ENCODE results near the gene ATAD1.
"Not testable (repeated sequence)": the region's sequence is repeated elsewhere in the genome, so short reads cannot be mapped to it uniquely, and the experiment has no call there.

Gene ATAD1, protein sequence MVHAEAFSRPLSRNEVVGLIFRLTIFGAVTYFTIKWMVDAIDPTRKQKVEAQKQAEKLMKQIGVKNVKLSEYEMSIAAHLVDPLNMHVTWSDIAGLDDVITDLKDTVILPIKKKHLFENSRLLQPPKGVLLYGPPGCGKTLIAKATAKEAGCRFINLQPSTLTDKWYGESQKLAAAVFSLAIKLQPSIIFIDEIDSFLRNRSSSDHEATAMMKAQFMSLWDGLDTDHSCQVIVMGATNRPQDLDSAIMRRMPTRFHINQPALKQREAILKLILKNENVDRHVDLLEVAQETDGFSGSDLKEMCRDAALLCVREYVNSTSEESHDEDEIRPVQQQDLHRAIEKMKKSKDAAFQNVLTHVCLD

DNA sequence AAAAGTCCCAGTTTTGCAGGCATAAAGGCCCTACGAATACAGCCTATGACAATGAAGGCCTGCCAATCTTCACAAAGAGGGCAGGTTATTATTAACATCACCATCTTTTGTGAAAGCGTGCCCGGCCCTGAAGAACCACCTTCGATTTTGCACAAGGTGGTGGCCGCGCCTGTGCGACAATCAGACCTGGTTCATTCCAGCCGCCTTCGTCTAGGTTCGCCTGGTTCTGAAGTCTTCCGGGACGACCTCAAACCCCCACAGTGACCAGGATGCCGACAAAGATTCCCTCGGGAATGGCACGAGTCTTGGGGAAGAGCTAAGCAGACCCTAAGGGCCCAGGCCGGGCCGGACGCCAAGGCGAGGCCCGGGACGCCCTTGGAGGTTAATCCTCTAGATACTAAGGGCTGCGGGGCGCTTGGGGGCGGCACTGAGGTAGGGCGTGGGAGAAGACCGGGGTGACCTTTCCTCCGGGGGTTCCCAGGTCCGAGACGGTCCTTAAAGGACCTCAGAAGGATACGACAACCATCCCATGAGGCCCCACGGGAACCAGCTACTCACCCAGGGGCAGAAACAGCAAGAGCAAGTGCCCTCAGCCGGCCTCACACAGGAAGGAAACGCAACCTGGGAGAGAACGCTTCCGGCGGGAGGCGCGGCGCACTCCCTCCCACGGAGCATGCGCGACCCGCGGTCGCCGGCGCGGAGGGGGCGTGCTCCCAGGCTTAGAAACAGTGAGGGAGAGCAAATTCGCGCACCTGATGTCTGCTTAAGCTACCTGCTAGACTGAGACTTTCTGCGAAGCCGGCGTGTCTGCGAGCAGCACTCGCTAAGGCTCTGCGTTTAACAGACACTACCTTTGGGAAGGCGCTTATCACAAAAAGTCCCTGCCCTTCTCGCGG is at the start of gene ATAD1:
TSS of gene ATAD1 (minus strand) at position 618 of the 896 bp plus-strand sequence. CDS start 3,627 bp downstream, outside the sequence.
- DNase-seq (ENCODE audit: extremely low read depth, insufficient read length) = peak; percentile 95
- TF ChIP-seq, protein P1, sequence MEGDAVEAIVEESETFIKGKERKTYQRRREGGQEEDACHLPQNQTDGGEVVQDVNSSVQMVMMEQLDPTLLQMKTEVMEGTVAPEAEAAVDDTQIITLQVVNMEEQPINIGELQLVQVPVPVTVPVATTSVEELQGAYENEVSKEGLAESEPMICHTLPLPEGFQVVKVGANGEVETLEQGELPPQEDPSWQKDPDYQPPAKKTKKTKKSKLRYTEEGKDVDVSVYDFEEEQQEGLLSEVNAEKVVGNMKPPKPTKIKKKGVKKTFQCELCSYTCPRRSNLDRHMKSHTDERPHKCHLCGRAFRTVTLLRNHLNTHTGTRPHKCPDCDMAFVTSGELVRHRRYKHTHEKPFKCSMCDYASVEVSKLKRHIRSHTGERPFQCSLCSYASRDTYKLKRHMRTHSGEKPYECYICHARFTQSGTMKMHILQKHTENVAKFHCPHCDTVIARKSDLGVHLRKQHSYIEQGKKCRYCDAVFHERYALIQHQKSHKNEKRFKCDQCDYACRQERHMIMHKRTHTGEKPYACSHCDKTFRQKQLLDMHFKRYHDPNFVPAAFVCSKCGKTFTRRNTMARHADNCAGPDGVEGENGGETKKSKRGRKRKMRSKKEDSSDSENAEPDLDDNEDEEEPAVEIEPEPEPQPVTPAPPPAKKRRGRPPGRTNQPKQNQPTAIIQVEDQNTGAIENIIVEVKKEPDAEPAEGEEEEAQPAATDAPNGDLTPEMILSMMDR (IDR thresholded peaks at IDR 0.05; ENCODE audit: insufficient read depth, low read length, poor library complexity, severe bottlenecking) = peak; percentile 40
- Histone ChIP-seq H3K4me3 (replicated peaks; ENCODE audit: low read depth, low read length) (peak within 1 kb of the TSS; percentile 80), H3K27me3 (replicated peaks; ENCODE audit: control insufficient read depth, insufficient read depth, low read length) (no peaks in the 10 kb centered on the region), H3K36me3 (ENCODE audit: control insufficient read depth, insufficient read depth, low read length) (no peaks in the 10 kb centered on the region)

DNA sequence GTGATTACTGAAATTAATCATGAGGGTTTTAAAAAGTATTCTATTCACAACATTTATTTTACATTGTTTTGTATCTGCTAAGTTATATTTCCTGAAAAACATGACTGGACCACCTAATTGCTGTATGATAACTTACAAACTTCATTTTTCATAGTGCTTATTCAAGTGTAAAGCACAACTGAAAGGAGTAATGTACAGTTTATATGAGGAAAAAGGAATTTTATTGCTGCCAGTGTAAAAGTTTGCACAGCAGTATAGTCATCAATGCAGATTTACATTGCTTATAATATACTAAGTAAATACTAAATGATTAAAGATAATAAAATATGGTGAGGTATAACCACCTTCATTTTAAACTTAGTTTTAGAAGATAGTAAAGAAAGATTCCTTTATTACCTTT is 49.4 kb upstream of the ATAD1 start:
- H3K27me3 ChIP-seq (replicated peaks; ENCODE audit: control insufficient read depth, insufficient read depth, low read length) = no peaks in the 10 kb centered on the region
- H3K4me3 ChIP-seq (replicated peaks; ENCODE audit: low read depth, low read length) = peak overlapping the region; percentile 60
- H3K36me3 ChIP-seq (ENCODE audit: control insufficient read depth, insufficient read depth, low read length) = no peaks in the 10 kb centered on the region
- DNase-seq (ENCODE audit: extremely low read depth, insufficient read length) = no peak
- TF ChIP-seq, protein P1 (IDR thresholded peaks at IDR 0.05; ENCODE audit: insufficient read depth, low read length, poor library complexity, severe bottlenecking) = no peak

DNA sequence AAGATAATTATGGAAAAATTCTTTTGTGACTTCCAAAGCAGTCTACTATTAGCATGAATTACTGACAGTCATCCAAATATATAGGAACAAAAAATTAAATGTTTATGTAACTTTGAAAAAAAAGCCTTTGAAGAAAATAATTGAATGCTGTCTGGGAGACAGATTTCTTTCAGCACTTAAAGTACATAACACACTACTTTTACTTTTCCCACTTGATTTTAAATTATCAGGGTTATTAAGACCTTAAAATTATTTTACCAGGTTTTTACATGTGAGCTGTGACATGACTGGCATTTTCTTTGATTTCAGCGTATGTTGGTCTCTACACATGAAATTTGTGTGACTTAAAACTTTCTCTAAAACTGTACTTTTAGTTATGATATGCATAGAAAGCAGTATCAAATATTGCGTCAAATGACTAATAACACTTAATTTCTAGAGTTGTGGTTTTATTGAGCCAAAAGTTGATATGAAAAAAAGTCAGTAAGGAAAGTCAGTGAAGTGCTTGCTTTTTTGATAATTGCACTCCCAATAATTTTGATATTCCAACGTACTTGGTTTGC is 48.5 kb upstream of the ATAD1 start:
- no peaks in the 10 kb centered on the region for H3K27me3 ChIP-seq (replicated peaks; ENCODE audit: control insufficient read depth, insufficient read depth, low read length)
- H3K4me3 ChIP-seq (replicated peaks; ENCODE audit: low read depth, low read length) = peak overlapping the region; percentile 60
- H3K36me3 ChIP-seq (ENCODE audit: control insufficient read depth, insufficient read depth, low read length) = no peaks in the 10 kb centered on the region
- no peak for DNase-seq (ENCODE audit: extremely low read depth, insufficient read length)
- TF ChIP-seq, protein P1 (IDR thresholded peaks at IDR 0.05; ENCODE audit: insufficient read depth, low read length, poor library complexity, severe bottlenecking) = no peak

DNA sequence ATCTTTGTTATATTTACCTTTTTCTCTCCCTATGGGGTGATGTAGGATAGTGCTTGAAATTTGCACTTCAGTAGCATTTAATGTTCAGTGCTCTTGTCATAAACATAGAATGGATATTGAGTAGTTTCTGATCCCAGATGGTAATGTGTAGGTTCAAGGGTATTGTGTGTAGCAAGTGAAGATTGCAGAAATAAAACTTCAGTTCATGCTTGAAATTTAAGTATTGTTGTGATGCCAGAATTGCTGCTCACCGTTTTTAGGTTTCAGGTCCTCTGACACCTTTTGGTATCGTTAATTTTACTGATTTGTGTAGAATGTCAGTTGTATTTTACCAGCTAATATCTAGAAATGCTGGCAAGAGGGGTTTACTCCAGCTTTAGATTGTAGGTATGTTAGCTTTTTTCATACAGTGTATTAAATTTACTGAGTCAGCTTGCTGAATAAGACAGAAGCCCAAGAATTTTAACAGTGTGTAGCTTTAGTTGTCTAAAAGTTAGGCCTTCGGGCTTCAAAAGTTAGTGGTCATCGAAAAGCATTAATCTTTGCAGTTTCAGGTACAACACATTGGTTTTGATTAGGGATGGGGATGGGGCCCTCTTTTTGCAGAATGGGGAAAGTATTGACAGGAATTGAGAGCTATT is 47.3 kb upstream of the ATAD1 start:
- DNase-seq (ENCODE audit: extremely low read depth, insufficient read length) = no peak
- TF ChIP-seq, protein P1 (IDR thresholded peaks at IDR 0.05; ENCODE audit: insufficient read depth, low read length, poor library complexity, severe bottlenecking) = no peak
- Histone ChIP-seq H3K27me3 (replicated peaks; ENCODE audit: control insufficient read depth, insufficient read depth, low read length) (no peaks in the 10 kb centered on the region), H3K36me3 (ENCODE audit: control insufficient read depth, insufficient read depth, low read length) (no peaks in the 10 kb centered on the region), H3K4me3 (replicated peaks; ENCODE audit: low read depth, low read length) (peak overlapping the region; percentile 60)

DNA sequence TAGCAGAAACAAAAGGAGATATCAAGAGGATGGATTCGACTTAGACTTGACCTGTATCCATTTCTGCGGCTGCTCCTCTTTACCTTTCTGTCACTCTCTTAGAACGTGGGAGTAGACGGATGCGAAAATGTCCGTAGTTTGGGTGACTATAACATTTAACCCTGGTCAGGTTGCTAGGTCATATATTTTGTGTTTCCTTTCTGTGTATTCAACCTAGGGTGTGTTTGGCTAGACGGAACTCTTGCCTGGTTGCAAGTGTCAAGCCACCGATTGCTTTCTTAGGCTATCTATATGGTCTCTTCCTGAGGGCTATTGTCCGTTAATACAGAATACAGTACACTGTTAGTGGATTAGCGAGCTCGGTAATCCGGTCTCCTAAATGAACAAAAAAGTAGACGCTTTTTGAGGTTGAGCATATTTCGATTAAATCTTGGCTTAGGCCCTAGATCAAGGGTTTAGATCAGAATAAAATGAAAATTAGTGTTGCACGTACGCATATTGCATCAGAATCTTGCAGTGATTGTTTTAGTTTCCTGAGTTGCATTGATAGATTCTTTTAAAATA is 46.6 kb upstream of the ATAD1 start:
- DNase-seq (ENCODE audit: extremely low read depth, insufficient read length) = no peak
- H3K36me3 ChIP-seq (ENCODE audit: control insufficient read depth, insufficient read depth, low read length) = no peaks in the 10 kb centered on the region
- H3K27me3 ChIP-seq (replicated peaks; ENCODE audit: control insufficient read depth, insufficient read depth, low read length) = no peaks in the 10 kb centered on the region
- H3K4me3 ChIP-seq (replicated peaks; ENCODE audit: low read depth, low read length) = peak overlapping the region; percentile 60
- TF ChIP-seq, protein P1 (IDR thresholded peaks at IDR 0.05; ENCODE audit: insufficient read depth, low read length, poor library complexity, severe bottlenecking) = no peak

DNA sequence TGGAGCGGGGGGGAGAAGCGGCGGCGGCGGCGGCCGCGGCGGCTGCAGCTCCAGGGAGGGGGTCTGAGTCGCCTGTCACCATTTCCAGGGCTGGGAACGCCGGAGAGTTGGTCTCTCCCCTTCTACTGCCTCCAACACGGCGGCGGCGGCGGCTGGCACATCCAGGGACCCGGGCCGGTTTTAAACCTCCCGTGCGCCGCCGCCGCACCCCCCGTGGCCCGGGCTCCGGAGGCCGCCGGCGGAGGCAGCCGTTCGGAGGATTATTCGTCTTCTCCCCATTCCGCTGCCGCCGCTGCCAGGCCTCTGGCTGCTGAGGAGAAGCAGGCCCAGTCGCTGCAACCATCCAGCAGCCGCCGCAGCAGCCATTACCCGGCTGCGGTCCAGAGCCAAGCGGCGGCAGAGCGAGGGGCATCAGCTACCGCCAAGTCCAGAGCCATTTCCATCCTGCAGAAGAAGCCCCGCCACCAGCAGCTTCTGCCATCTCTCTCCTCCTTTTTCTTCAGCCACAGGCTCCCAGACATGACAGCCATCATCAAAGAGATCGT is 46.0 kb upstream of the ATAD1 start:
- H3K36me3 ChIP-seq (ENCODE audit: control insufficient read depth, insufficient read depth, low read length); H3K27me3 ChIP-seq (replicated peaks; ENCODE audit: control insufficient read depth, insufficient read depth, low read length): not testable (repeated sequence)
- peak overlapping the region; percentile 60 for H3K4me3 ChIP-seq (replicated peaks; ENCODE audit: low read depth, low read length)
- peak; percentile 51 for DNase-seq (ENCODE audit: extremely low read depth, insufficient read length)
